HepG2 (cell line): ENCODE data around the gene SLC2A5. TPM values are rescaled to one million over a fixed set of nuclear protein-coding genes. Genes with fewer than 3 reads are reported as not detected.

ENCODE experiments used
- ATAC-seq: fragments of 200-7000 bp; cut with Tn5 transposase; 3 replicates; pipeline ENCODE4 v1.9.1; 2020; ENCODE audit warnings: mild to moderate bottlenecking, moderate library complexity
- BruUV-seq: library from RNA; stranded (reverse); fragments of 400-500 nt; replicated peaks from 2 replicates; lab custom pipeline; 2021; lab: Mats Ljungman, UMichigan
- CTCF ChIA-PET: fragments of 300-600 bp; formaldehyde crosslinking; extraction: SDS; loops from one replicate; lab custom pipeline; 2021; ENCODE audit warnings: low total read pairs, inconsistent platforms, low intra/inter-chr PET ratio; lab: Yijun Ruan, JAX
- POLR2A ChIA-PET: fragments of 350-600 bp; sonication (Branson Sonifier 250); formaldehyde crosslinking; loops from one replicate; lab custom pipeline; 2020; ENCODE audit warnings: antibody characterized with exemption, inconsistent platforms; lab: Yijun Ruan, JAX
- DNase-seq: peaks from one replicate; pipeline ENCODE4 v3.0.0-alpha.2; 2015; ENCODE audit warnings: low spot score
- FAIRE-seq: peaks from 3 replicates; lab custom pipeline; 2011; peaks lifted over from hg19 to GRCh38; lab: Jason Lieb, UNC
- H2AFZ ChIP-seq: one replicate; pipeline ENCODE4 v1.6.1; 2011; ENCODE audit warnings: low read length, inconsistent platforms
- H3K27ac ChIP-seq: fragments of 300-600 bp; 3 replicates; pipeline ENCODE4 v1.8.0; 2011; ENCODE audit warnings: mixed run types, mild to moderate bottlenecking, mixed read lengths, low read length, inconsistent platforms; ENCODE audit not compliant: insufficient read depth; ENCODE audit errors: extremely low read length
- H3K27me3 ChIP-seq, 2 experiments: fragments of 200-600 bp in 1 of 2; 2 replicates in 1 of 2; 3 replicates in 1 of 2; pipeline versions ENCODE4 v1.6.0 to v1.8.0; 2011; ENCODE audit warnings: low read length in 2 of 2, mild to moderate bottlenecking in 2 of 2, moderate library complexity in 2 of 2, inconsistent platforms in 1 of 2; ENCODE audit not compliant: insufficient read depth in 2 of 2, control insufficient read depth in 1 of 2
- H3K36me3 ChIP-seq, 2 experiments: fragments of 200-600 bp in 1 of 2; replicated peaks in 1 of 2; 2 replicates in 1 of 2; 3 replicates in 1 of 2; pipeline versions ENCODE4 v1.5.1 to v1.8.0; 2011; ENCODE audit warnings: low read length in 2 of 2, inconsistent platforms in 1 of 2; ENCODE audit not compliant: insufficient read depth in 2 of 2, control insufficient read depth in 1 of 2
- H3K4me1 ChIP-seq: 2 replicates; pipeline ENCODE4 v1.5.1; 2012; ENCODE audit warnings: low read length, inconsistent platforms; ENCODE audit not compliant: insufficient read depth
- H3K4me2 ChIP-seq: 2 replicates; pipeline ENCODE4 v1.6.0; 2011; ENCODE audit warnings: low read depth, low read length, inconsistent platforms
- H3K4me3 ChIP-seq, 3 experiments: fragments of 200-600 bp in 1 of 3; sonication (generic), shearing (Covaris generic) in 1 of 3; replicated peaks in 1 of 3; 2 replicates each; pipeline ENCODE4 v1.5.1; 2011 to 2016; ENCODE audit warnings: low read length in 3 of 3, inconsistent platforms in 2 of 3, low read depth in 2 of 3, mild to moderate bottlenecking in 2 of 3, control low read depth in 1 of 3, mixed read lengths in 1 of 3; ENCODE audit not compliant: insufficient read depth in 1 of 3
- H3K79me2 ChIP-seq: one replicate; pipeline ENCODE4 v1.6.1; 2011; ENCODE audit warnings: low read length, inconsistent platforms; ENCODE audit not compliant: insufficient read depth
- H3K9ac ChIP-seq: 2 replicates; pipeline ENCODE4 v1.6.0; 2011; ENCODE audit warnings: mild to moderate bottlenecking, low read depth, low read length, inconsistent platforms; ENCODE audit not compliant: insufficient read depth
- H3K9me3 ChIP-seq: 2 replicates; pipeline ENCODE4 v1.5.1; 2012; ENCODE audit warnings: mild to moderate bottlenecking, low read length
- H4K20me1 ChIP-seq: 2 replicates; pipeline ENCODE4 v1.6.0; 2011; ENCODE audit warnings: inconsistent platforms, mild to moderate bottlenecking, low read length, moderate library complexity; ENCODE audit not compliant: insufficient read depth
- ATRX ChIP-seq: sonication (generic); formaldehyde crosslinking; IDR thresholded peaks from 2 replicates; pipeline ENCODE4 v1.4.0; 2020; ENCODE audit warnings: missing genetic modification reagents, borderline replicate concordance
- CREB1 ChIP-seq, 2 experiments: fragments of 450-650 bp in 1 of 2; IDR thresholded peaks; 2 replicates each; pipeline ENCODE4 v1.6.1; 2016 to 2017; ENCODE audit warnings: control low read depth in 1 of 2, mild to moderate bottlenecking in 1 of 2, missing compliant biosample characterization in 1 of 2, missing genetic modification characterization in 1 of 2
- DMAP1 ChIP-seq: IDR thresholded peaks from 2 replicates; pipeline ENCODE4 v1.6.1; 2016
- FOXM1 ChIP-seq: sonication (generic); formaldehyde crosslinking; IDR thresholded peaks from 2 replicates; pipeline ENCODE4 v1.5.0; 2020; ENCODE audit warnings: missing genetic modification reagents
- NAIF1 ChIP-seq: sonication (generic); formaldehyde crosslinking; IDR thresholded peaks from 2 replicates; pipeline ENCODE4 v1.5.0; 2020; ENCODE audit warnings: mild to moderate bottlenecking, missing genetic modification reagents, borderline replicate concordance
- NFYC ChIP-seq: IDR thresholded peaks from 2 replicates; pipeline ENCODE4 v1.6.1; 2016; ENCODE audit warnings: missing genetic modification reagents, missing compliant biosample characterization
- ZKSCAN8 ChIP-seq: IDR thresholded peaks from 2 replicates; pipeline ENCODE4 v1.6.1; 2016; ENCODE audit warnings: borderline replicate concordance, missing genetic modification reagents, missing compliant biosample characterization
- ZNF264 ChIP-seq: sonication (generic); formaldehyde crosslinking; IDR thresholded peaks from 2 replicates; pipeline ENCODE4 v1.4.0; 2020; ENCODE audit warnings: missing genetic modification reagents
- ZNF772 ChIP-seq: sonication (generic); formaldehyde crosslinking; IDR thresholded peaks from 2 replicates; pipeline ENCODE4 v1.5.0; 2020; ENCODE audit warnings: mild to moderate bottlenecking, missing genetic modification reagents
- WGBS: methylation state at CpG from one replicate; pipeline ENCODE4 v1.1.6; 2017; ENCODE audit warnings: low lambda C conversion rate; 5-methylcytosine and 5-hydroxymethylcytosine counted together
- in situ Hi-C: cut with HindIII; loops from 2 replicates; pipeline ENCODE4 v1.10.0; 2017; ENCODE audit warnings: low pct_unique_long_range_greater_than_20kb; ENCODE audit not compliant: extremely low pct_ligation_motif_present
- intact Hi-C: fragments of 100-400 bp; cut with micrococcal nuclease; formaldehyde crosslinking; loops from one replicate; pipeline ENCODE4 v1.10.0; 2022; ENCODE audit not compliant: unreplicated experiment
- polyA plus RNA-seq, 8 experiments: library from polyadenylated mRNA; depleted of rRNA in 3 of 8; stranded (reverse) in 7 of 8; unstranded in 1 of 8; fragments of >200 nt; fragmentation: Illumina TruSeq in 4 of 8; extraction: Trizol in 4 of 8; gene quantifications; 2 replicates each; pipeline versions ENCODE4 v1.2.1 to v1.2.3, GENCODE V29; 2011 to 2016; ENCODE audit warnings: low read depth in 4 of 8, missing spikeins in 1 of 8, mixed read lengths in 1 of 8; ENCODE audit not compliant: insufficient read depth in 1 of 8
- total RNA-seq, 5 experiments: library from RNA; depleted of rRNA; stranded (reverse); fragments of >200 nt; fragmentation: Illumina TruSeq; extraction: Trizol; gene quantifications; 2 replicates each; pipeline ENCODE4 v1.2.3, GENCODE V29; 2016; ENCODE audit warnings: low read depth in 1 of 5
- TF ChIP-seq, protein P1 (sequence below): sonication (generic); formaldehyde crosslinking; conservative IDR thresholded peaks from 2 replicates; pipeline ENCODE4 v1.4.0; 2020; ENCODE audit warnings: missing genetic modification reagents

Gene SLC2A5
- total and polyA plus RNA-seq, 2 of the 13 experiments (the other 11 are each of a cell fraction or from before 2014, with no cell fraction given): 0.04 to 0.54 TPM

DNA sequence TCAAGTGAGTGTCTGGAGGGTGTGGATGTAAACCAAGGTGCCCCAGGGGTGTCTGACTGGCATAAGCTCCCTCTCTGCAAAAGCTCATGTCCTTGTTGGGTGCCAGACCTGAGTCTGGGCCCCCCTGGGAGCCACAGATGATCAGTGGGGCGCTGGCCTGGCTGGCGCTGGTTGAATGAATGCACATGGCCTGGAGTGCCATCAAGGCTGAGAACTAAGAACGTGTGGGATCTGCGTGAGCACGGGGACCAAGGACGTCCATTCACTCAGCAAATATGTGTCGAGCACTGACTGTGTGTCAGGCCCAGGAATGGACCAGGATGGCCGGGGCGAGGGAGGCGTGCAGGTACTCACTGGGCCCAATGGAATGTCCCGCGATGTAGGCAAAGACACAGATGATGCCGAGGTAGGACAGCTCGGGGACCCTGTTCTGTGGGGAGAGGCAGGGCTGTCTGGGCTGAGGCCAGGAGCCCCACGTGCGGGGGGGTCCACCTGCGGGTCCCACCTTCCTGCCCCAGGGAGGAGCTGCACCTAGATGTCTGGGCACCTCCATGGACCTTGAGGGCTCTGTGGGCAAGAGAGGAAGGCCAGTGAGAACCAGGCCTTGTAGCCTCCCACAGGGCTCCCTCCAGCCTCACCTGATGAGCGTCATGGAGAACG, 62.3 kb downstream of the SLC2A5 start:
- peaks cover 4 to 12% of the 10 kb centered on the region in 2 experiments; a peak in 4 of 5 replicates for H3K27me3 ChIP-seq
- 46% methylated on average over 5 of the region's 19 CpGs for WGBS
- no peak overlapping the region for H3K9ac ChIP-seq
- no peaks in the 10 kb centered on the region for H3K36me3 ChIP-seq
- no peaks in the 10 kb centered on the region for H4K20me1 ChIP-seq
- no peak for TF ChIP-seq ZKSCAN8
- TF ChIP-seq ZNF264 (CRISPR knock-in tag): no peak
- no peak for TF ChIP-seq ATRX (CRISPR knock-in tag)
- TF ChIP-seq FOXM1 (CRISPR knock-in tag): no peak
- TF ChIP-seq NAIF1 (CRISPR knock-in tag): no peak
- no peak for TF ChIP-seq ZNF772 (CRISPR knock-in tag)
- TF ChIP-seq NFYC: no peak
- DNase-seq (no peak), ATAC-seq (no peak), FAIRE-seq (no peak)
- no peak overlapping the region for H3K27ac ChIP-seq
- intact Hi-C loops: no loop called here
- no peaks in the 10 kb centered on the region for H3K9me3 ChIP-seq
- BruUV-seq: no TSS peak
- H3K79me2 ChIP-seq: no peaks in the 10 kb centered on the region
- CTCF ChIA-PET: no interaction called here
- no peak overlapping the region for H2AFZ ChIP-seq
- no peak overlapping the region for H3K4me3 ChIP-seq
- in situ Hi-C loops: loop anchor here (5.0 kb wide), 1 partner anchor 90 kb away; no protein-coding TSS in a partner anchor
- POLR2A ChIA-PET: no interaction called here
- H3K4me2 ChIP-seq: no peak overlapping the region
- peaks cover 41% of the 10 kb centered on the region for H3K4me1 ChIP-seq

GRCh38 chr1:9005395-9005708, 64.1 kb downstream of the SLC2A5 start:
- Histone ChIP-seq H3K9me3 (no peaks in the 10 kb centered on the region), H3K36me3 (no peaks in the 10 kb centered on the region), H3K27ac (no peak overlapping the region), H2AFZ (no peak overlapping the region), H4K20me1 (no peaks in the 10 kb centered on the region), H3K4me1 (peaks cover 50% of the 10 kb centered on the region), H3K4me2 (0 out of 2 replicates have a peak overlapping the region, but pooled peaks have one; percentile 86), H3K27me3 (peaks cover 4 to 12% of the 10 kb centered on the region in 2 experiments; a peak in 4 of 5 replicates), H3K79me2 (no peaks in the 10 kb centered on the region), H3K4me3 (no peak overlapping the region), H3K9ac (no peak overlapping the region)
- ATAC-seq: no peak
- no peak for DNase-seq
- POLR2A ChIA-PET: no interaction called here
- in situ Hi-C loops (loop anchor here (5.0 kb wide), 1 partner anchor 88 kb away; no protein-coding TSS in a partner anchor), intact Hi-C loops (loop anchor here (1.0 to 2.0 kb wide), 2 partner anchors 87 to 95 kb away; no protein-coding TSS in a partner anchor)
- CTCF ChIA-PET: interaction anchor here (0.6 to 2.2 kb wide), 4 partner anchors 18 to 143 kb away, joined by 3 to 27 read pairs (median 5); no protein-coding TSS in a partner anchor
- no TSS peak for BruUV-seq
- TF ChIP-seq, protein P1, sequence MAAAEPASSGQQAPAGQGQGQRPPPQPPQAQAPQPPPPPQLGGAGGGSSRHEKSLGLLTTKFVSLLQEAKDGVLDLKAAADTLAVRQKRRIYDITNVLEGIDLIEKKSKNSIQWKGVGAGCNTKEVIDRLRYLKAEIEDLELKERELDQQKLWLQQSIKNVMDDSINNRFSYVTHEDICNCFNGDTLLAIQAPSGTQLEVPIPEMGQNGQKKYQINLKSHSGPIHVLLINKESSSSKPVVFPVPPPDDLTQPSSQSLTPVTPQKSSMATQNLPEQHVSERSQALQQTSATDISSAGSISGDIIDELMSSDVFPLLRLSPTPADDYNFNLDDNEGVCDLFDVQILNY (CRISPR knock-in tag): no peak
- TF ChIP-seq CREB1 (IDR thresholded peaks at IDR 0.05) (no peak), CREB1 (CRISPR knock-in tag; IDR thresholded peaks at IDR 0.05) (peak; percentile 40; the same call in 1 of the 2 replicates), DMAP1 (no peak), FOXM1 (CRISPR knock-in tag) (no peak)
- WGBS: 26% methylated on average over 8 of the region's 8 CpGs
- no peak for FAIRE-seq
